IPS-18a (cell line): ENCODE data around the gene SORCS3.

Source experiments
- H3K27ac ChIP-seq: one replicate; pipeline ENCODE4 v1.5.1; 2013; ENCODE audit warnings: low read length
- H3K27me3 ChIP-seq: one replicate; pipeline ENCODE4 v1.6.1; 2013; ENCODE audit warnings: mild to moderate bottlenecking, low read length; ENCODE audit not compliant: control insufficient read depth, insufficient read depth
- H3K36me3 ChIP-seq: one replicate; pipeline ENCODE4 v1.6.1; 2013; ENCODE audit warnings: low read depth, low read length; ENCODE audit not compliant: control insufficient read depth
- H3K4me1 ChIP-seq: one replicate; pipeline ENCODE4 v1.6.1; 2013; ENCODE audit warnings: low read depth, low read length; ENCODE audit not compliant: control insufficient read depth
- H3K4me3 ChIP-seq: one replicate; pipeline ENCODE4 v1.5.1; 2013; ENCODE audit warnings: low read length
- H3K9ac ChIP-seq: one replicate; pipeline ENCODE4 v1.6.1; 2013; ENCODE audit warnings: mild to moderate bottlenecking, low read length, moderate library complexity
- H3K9me3 ChIP-seq: one replicate; pipeline ENCODE4 v1.6.1; 2013; ENCODE audit warnings: low read depth, low read length; ENCODE audit not compliant: control insufficient read depth

The SORCS3 gene

GRCh38 chr10:104989880-104990279, 348.8 kb downstream of the SORCS3 start:
- no peaks in the 10 kb centered on the region for H3K36me3 ChIP-seq
- H3K9ac ChIP-seq: no peak overlapping the region
- H3K4me3 ChIP-seq: no peak overlapping the region
- H3K27ac ChIP-seq: no peak overlapping the region
- peaks cover 26% of the 10 kb centered on the region for H3K4me1 ChIP-seq
- no peaks in the 10 kb centered on the region for H3K27me3 ChIP-seq
- no peaks in the 10 kb centered on the region for H3K9me3 ChIP-seq

- Histone ChIP-seq H3K27me3 (no peaks in the 10 kb centered on the region), H3K27ac (no peak overlapping the region), H3K4me3 (no peak overlapping the region), H3K36me3 (no peaks in the 10 kb centered on the region), H3K4me1 (peaks cover 26% of the 10 kb centered on the region), H3K9ac (no peak overlapping the region), H3K9me3 (no peaks in the 10 kb centered on the region)
Observed at GRCh38 chr10:104993085-104993484, 352.0 kb downstream of the SORCS3 start.

- Histone ChIP-seq H3K27ac (no peak overlapping the region), H3K4me1 (peaks cover 5% of the 10 kb centered on the region), H3K4me3 (no peak overlapping the region), H3K9me3 (no peaks in the 10 kb centered on the region), H3K36me3 (no peaks in the 10 kb centered on the region), H3K27me3 (no peaks in the 10 kb centered on the region), H3K9ac (no peak overlapping the region)
Observed at GRCh38 chr10:105001269-105001668, 360.2 kb downstream of the SORCS3 start.

- Histone ChIP-seq H3K9ac (no peak overlapping the region), H3K4me3 (no peak overlapping the region), H3K9me3 (no peaks in the 10 kb centered on the region), H3K27ac (no peak overlapping the region), H3K27me3 (no peaks in the 10 kb centered on the region), H3K36me3 (no peaks in the 10 kb centered on the region), H3K4me1 (no peaks in the 10 kb centered on the region)
Observed at GRCh38 chr10:105010411-105011121, 369.5 kb downstream of the SORCS3 start.

GRCh38 chr10:105017116-105017515, 376.0 kb downstream of the SORCS3 start:
- H3K4me3 ChIP-seq: no peak overlapping the region
- H3K36me3 ChIP-seq: no peaks in the 10 kb centered on the region
- H3K27me3 ChIP-seq: no peaks in the 10 kb centered on the region
- H3K9me3 ChIP-seq: no peaks in the 10 kb centered on the region
- no peak overlapping the region for H3K27ac ChIP-seq
- H3K4me1 ChIP-seq: no peaks in the 10 kb centered on the region
- no peak overlapping the region for H3K9ac ChIP-seq

GRCh38 chr10:105017691-105018090, 376.6 kb downstream of the SORCS3 start:
- no peak overlapping the region for H3K9ac ChIP-seq
- H3K4me1 ChIP-seq: no peaks in the 10 kb centered on the region
- H3K27ac ChIP-seq: no peak overlapping the region
- no peak overlapping the region for H3K4me3 ChIP-seq
- H3K27me3 ChIP-seq: no peaks in the 10 kb centered on the region
- no peaks in the 10 kb centered on the region for H3K9me3 ChIP-seq
- H3K36me3 ChIP-seq: no peaks in the 10 kb centered on the region

GRCh38 chr10:105023211-105024111, 382.4 kb downstream of the SORCS3 start:
- Histone ChIP-seq H3K27me3 (no peaks in the 10 kb centered on the region), H3K27ac (no peak overlapping the region), H3K4me3 (no peak overlapping the region), H3K4me1 (peaks cover 25% of the 10 kb centered on the region), H3K9ac (no peak overlapping the region), H3K9me3 (no peaks in the 10 kb centered on the region), H3K36me3 (no peaks in the 10 kb centered on the region)

GRCh38 chr10:105024184-105024583, 383.1 kb downstream of the SORCS3 start:
- Histone ChIP-seq H3K36me3 (no peaks in the 10 kb centered on the region), H3K4me1 (peaks cover 29% of the 10 kb centered on the region), H3K9me3 (no peaks in the 10 kb centered on the region), H3K9ac (no peak overlapping the region), H3K27me3 (no peaks in the 10 kb centered on the region), H3K27ac (no peak overlapping the region), H3K4me3 (no peak overlapping the region)

- peaks cover 29% of the 10 kb centered on the region for H3K4me1 ChIP-seq
- H3K27ac ChIP-seq: no peak overlapping the region
- H3K4me3 ChIP-seq: no peak overlapping the region
- H3K27me3 ChIP-seq: no peaks in the 10 kb centered on the region
- H3K36me3 ChIP-seq: no peaks in the 10 kb centered on the region
- no peak overlapping the region for H3K9ac ChIP-seq
- H3K9me3 ChIP-seq: no peaks in the 10 kb centered on the region
Observed at GRCh38 chr10:105025092-105025491, 384.0 kb downstream of the SORCS3 start.

GRCh38 chr10:105026566-105026965, 385.5 kb downstream of the SORCS3 start:
- no peak overlapping the region for H3K4me3 ChIP-seq
- no peaks in the 10 kb centered on the region for H3K27me3 ChIP-seq
- H3K9ac ChIP-seq: no peak overlapping the region
- peaks cover 29% of the 10 kb centered on the region for H3K4me1 ChIP-seq
- H3K36me3 ChIP-seq: no peaks in the 10 kb centered on the region
- H3K9me3 ChIP-seq: no peaks in the 10 kb centered on the region
- no peak overlapping the region for H3K27ac ChIP-seq

GRCh38 chr10:105029286-105029685, 388.2 kb downstream of the SORCS3 start:
- Histone ChIP-seq H3K27ac (no peak overlapping the region), H3K9ac (no peak overlapping the region)

More at GRCh38 chr10:105029286-105029685, 388.2 kb downstream of the SORCS3 start:
- no peaks in the 10 kb centered on the region for H3K36me3 ChIP-seq
- no peak overlapping the region for H3K4me3 ChIP-seq
- H3K4me1 ChIP-seq: peaks cover 16% of the 10 kb centered on the region
- no peaks in the 10 kb centered on the region for H3K27me3 ChIP-seq
- no peaks in the 10 kb centered on the region for H3K9me3 ChIP-seq
